Fibroblast of lung (primary cell): ENCODE results near the gene OR1S1.

Source experiments
- CTCF ChIP-seq, 2 donors: IDR thresholded peaks in 1 of 2; conservative IDR thresholded peaks in 1 of 2; 1 replicate in 1 of 2; 2 replicates in 1 of 2; pipeline ENCODE4 v1.5.1; 2011 to 2012; ENCODE audit warnings: low read length in 2 of 2, control low read depth in 1 of 2, inconsistent platforms in 1 of 2, low read depth in 1 of 2, mild to moderate bottlenecking in 1 of 2
- EZH2 ChIP-seq: IDR thresholded peaks from 2 replicates; pipeline ENCODE4 v1.5.1; 2012; ENCODE audit warnings: low read length, control low read depth, mild to moderate bottlenecking; ENCODE audit errors: missing control alignments

- TF ChIP-seq CTCF (conservative IDR thresholded peaks at IDR 0.05 in 1 of 2, IDR thresholded peaks at IDR 0.05 in 1 of 2; ENCODE audit: low read depth in 1 of 2, low read length in 2 of 2) (no peak), EZH2 (no peak)
These were observed 25.6 kb upstream of the OR1S1 start for GRCh38 chr11:58186938-58187337.
